ENCODE data around the gene DTX3.
"Not testable (repeated sequence)": the region's sequence is repeated elsewhere in the genome, so short reads cannot be mapped to it uniquely, and the experiment has no call there.

The DTX3 gene

GRCh38 chr12:57604454-57604991, at the start of gene DTX3:
Gene DTX3 (plus strand): TSS chr12:57604824. CDS start chr12:57606518, 1,694 bp downstream.
- no peak for DNase-seq

GRCh38 chr12:57554897-57555296, 49.7 kb upstream of the DTX3 start:
- DNase-seq = no peak

GRCh38 chr12:57558864-57559263, 45.8 kb upstream of the DTX3 start:
- DNase-seq = no peak

GRCh38 chr12:57560516-57560915, 44.1 kb upstream of the DTX3 start:
- no peak for DNase-seq

- not testable (repeated sequence) for DNase-seq
Observed at GRCh38 chr12:57561117-57561516, 43.5 kb upstream of the DTX3 start.

GRCh38 chr12:57563358-57563757, 41.3 kb upstream of the DTX3 start:
- no peak for DNase-seq

- no peak for DNase-seq
Observed at GRCh38 chr12:57564178-57564740, 40.4 kb upstream of the DTX3 start.

- no peak for DNase-seq
Observed at GRCh38 chr12:57568838-57569237, 35.8 kb upstream of the DTX3 start.

GRCh38 chr12:57569858-57570257, 34.8 kb upstream of the DTX3 start:
- DNase-seq = no peak

- not testable (repeated sequence) for DNase-seq
Observed at GRCh38 chr12:57570438-57570837, 34.2 kb upstream of the DTX3 start.

- DNase-seq = no peak
Observed at GRCh38 chr12:57571926-57572762, 32.5 kb upstream of the DTX3 start.

GRCh38 chr12:57574795-57575194, 29.8 kb upstream of the DTX3 start:
- DNase-seq = no peak

- no peak for DNase-seq
Observed at GRCh38 chr12:57575771-57576612, 28.6 kb upstream of the DTX3 start.

- no peak for DNase-seq
Observed at GRCh38 chr12:57576613-57577160, 27.9 kb upstream of the DTX3 start.

- no peak for DNase-seq
Observed at GRCh38 chr12:57577981-57578758, 26.5 kb upstream of the DTX3 start.

GRCh38 chr12:57579011-57579410, 25.6 kb upstream of the DTX3 start:
- DNase-seq = no peak

GRCh38 chr12:57579677-57580465, 24.8 kb upstream of the DTX3 start:
- no peak for DNase-seq

- no peak for DNase-seq
Observed at GRCh38 chr12:57580466-57580795, 24.2 kb upstream of the DTX3 start.

GRCh38 chr12:57581802-57582201, 22.8 kb upstream of the DTX3 start:
- no peak for DNase-seq

- DNase-seq = no peak
Observed at GRCh38 chr12:57582440-57582839, 22.2 kb upstream of the DTX3 start.
